AG09309 (cell line): ENCODE measurements around the gene FGD5.

Experiments
- DNase-seq: peaks from one replicate; pipeline ENCODE4 v3.0.0-alpha.2; 2010; ENCODE audit warnings: low read depth
- H3K4me3 ChIP-seq: 2 replicates; pipeline ENCODE4 v1.5.1; 2011; ENCODE audit warnings: mild to moderate bottlenecking, low read depth, low read length, moderate library complexity; ENCODE audit not compliant: control insufficient read depth
- TF ChIP-seq, protein P1 (sequence below): IDR thresholded peaks from 2 replicates; pipeline ENCODE4 v1.5.1; 2011; ENCODE audit warnings: mild to moderate bottlenecking, low read depth, low read length, inconsistent platforms; ENCODE audit not compliant: insufficient read depth, control insufficient read depth; ENCODE audit errors: missing control alignments

FGD5 gene

DNA sequence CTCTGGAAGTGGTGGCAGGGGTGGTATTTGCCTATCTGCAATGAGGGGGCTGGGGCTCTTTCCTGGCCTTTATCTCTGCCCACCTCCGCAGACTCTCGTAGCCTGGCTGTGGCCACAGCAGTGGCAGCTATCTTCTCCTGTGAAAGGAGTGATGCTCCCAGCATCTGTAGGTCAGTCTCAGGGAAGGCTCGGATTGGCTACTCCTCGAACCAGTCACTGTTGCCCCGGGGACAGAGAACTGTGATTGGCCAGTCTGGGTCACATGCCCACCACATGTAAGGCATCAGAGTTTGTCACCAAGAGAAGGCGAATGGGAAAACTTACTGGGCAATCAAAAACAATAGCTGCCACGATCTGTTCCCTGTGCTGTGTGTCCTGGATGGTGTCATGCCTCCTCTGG, 30.1 kb upstream of the FGD5 start:
- TF ChIP-seq, protein P1, sequence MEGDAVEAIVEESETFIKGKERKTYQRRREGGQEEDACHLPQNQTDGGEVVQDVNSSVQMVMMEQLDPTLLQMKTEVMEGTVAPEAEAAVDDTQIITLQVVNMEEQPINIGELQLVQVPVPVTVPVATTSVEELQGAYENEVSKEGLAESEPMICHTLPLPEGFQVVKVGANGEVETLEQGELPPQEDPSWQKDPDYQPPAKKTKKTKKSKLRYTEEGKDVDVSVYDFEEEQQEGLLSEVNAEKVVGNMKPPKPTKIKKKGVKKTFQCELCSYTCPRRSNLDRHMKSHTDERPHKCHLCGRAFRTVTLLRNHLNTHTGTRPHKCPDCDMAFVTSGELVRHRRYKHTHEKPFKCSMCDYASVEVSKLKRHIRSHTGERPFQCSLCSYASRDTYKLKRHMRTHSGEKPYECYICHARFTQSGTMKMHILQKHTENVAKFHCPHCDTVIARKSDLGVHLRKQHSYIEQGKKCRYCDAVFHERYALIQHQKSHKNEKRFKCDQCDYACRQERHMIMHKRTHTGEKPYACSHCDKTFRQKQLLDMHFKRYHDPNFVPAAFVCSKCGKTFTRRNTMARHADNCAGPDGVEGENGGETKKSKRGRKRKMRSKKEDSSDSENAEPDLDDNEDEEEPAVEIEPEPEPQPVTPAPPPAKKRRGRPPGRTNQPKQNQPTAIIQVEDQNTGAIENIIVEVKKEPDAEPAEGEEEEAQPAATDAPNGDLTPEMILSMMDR: no peak
- DNase-seq: no peak
- H3K4me3 ChIP-seq: no peak overlapping the region

DNA sequence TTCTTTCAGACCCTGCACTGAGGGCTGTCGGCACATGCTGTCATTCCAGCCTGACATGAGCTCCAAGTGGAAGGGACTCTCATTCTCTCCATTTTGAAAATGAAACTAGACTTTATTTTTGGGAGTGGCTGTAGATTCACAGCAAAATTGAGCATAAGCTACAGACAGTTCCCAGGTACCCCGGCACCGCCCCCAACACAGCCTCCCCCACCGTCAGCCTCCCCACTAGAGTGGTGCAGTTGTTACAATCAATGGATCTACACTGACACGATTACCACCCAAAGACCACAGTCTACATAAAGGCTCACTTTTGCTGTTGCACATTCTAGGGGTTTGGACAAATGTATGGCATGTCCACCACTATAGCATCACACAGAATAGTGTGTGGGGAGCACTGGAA, 29.5 kb upstream of the FGD5 start:
- H3K4me3 ChIP-seq: no peak overlapping the region

DNA sequence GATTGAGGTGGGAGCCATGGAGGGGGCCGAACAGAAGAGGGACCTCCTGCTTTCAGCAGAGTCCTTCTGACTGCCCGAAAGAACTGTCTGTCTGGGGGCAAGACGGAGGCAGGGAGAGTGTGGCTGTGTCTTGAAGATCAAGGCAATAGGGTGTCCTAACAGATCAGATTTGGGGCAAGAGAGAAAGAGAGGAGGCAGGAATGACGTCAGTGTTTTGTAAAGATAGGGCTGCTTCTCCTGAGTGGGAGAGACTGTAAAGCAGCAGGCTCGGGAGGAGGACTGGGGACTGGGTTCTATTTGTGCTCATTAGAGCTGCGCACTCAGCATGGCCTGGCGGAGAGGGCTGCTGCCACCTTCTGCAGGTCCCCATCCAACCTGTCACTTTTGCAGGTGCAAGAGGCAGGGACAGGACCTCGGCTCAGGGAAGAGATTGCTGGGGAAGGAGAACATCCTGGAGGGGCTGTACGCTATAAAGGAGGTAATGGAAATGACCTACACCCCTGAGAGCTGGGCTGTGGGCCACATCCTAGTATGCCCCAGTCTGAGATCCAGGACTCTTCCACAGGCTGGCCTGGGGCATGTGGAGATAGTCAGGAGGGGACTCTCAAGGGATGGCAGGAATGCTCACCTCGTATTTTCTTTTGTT, 29.0 kb upstream of the FGD5 start:
- TF ChIP-seq, protein P1: no peak
- no peak for DNase-seq
- no peak overlapping the region for H3K4me3 ChIP-seq

More for the DNA sequence above, 29.5 kb upstream of the FGD5 start:
- TF ChIP-seq, protein P1: no peak
- no peak for DNase-seq

GRCh38 chr3:14791343-14791945, 27.3 kb upstream of the FGD5 start:
- no peak overlapping the region for H3K4me3 ChIP-seq
- DNase-seq: no peak
- TF ChIP-seq, protein P1: peak; percentile 57

DNA sequence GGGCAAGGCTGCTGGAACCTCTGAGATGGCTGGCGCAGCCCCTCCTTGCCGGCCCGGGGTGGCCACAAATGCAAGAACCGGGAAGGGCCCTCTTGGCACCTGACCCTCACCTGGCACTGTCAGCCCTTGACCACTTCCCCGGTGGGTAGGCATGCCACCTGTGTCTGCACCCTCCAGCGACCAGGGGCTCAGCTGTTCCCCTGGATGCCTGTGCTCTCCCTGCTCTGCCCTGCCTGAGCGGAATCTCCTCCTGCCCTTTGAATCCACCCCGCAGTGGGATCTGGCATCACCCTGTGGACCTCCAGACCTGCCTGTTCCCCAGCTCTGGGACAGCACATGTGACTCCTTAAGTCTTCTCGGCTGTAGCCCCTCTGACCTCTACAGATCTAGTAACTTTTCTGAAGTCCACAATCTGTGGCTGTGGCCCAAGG, 26.1 kb upstream of the FGD5 start:
- TF ChIP-seq, protein P1: no peak
- DNase-seq: no peak
- H3K4me3 ChIP-seq: no peak overlapping the region

DNA sequence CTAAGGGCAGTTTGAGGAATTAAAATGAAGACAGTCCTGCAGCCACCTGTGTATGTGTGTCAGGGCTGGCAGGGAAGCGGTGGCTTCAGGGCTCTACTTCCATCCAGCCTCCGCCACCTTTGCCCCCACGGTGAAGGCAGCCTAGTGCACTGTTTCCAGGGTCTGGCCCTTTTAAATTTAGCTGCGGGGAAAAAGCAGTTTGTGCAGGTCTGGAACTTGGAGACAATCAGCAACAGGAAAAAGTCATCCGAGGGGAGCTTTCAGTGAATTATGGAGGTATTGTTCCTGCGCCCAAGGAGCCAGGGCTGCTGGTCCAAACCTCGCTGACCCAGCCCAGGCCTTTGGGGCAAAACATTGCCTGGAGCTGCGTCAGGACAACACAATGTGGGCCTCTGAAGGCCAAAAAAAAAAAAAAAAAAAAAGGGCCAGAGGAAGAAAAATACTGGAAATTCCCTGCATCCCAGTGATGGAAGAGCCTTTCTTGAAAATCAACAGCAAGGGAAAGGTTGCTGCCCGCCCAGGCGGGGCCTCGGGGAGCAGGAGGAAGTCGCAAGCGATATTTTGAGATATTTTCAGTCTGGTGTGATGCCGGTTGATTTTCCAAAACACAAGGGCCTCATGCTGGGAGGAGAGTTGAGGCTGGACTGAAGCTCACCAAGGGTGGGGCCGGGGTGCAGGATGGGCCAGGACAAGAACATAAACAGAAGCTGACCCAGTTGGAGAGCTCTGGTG, 25.5 kb upstream of the FGD5 start:
- TF ChIP-seq, protein P1: no peak
- no peak overlapping the region for H3K4me3 ChIP-seq
- DNase-seq: no peak
